ENCODE results near the gene ZMAT3.

DNA sequence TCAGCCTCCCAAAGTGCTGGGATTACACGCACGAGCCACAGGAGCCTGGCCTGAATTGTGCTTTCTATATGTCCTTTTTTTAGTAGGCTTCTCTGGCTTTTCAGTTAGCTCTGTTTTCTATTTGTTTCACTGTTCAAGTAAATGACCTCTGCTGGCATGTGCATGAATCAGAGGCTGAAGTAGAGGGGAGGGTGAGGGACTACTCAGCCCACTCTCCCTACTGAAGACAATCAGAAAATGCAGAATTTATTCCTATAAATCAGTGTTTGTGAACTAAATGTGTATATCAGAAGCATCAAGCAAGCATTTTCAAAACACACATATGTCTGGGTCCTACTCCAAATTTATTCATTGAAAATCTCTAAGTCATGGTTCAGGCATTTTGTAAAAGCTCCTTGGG, 45.0 kb downstream of the ZMAT3 start:
- TF ChIP-seq, protein P1, sequence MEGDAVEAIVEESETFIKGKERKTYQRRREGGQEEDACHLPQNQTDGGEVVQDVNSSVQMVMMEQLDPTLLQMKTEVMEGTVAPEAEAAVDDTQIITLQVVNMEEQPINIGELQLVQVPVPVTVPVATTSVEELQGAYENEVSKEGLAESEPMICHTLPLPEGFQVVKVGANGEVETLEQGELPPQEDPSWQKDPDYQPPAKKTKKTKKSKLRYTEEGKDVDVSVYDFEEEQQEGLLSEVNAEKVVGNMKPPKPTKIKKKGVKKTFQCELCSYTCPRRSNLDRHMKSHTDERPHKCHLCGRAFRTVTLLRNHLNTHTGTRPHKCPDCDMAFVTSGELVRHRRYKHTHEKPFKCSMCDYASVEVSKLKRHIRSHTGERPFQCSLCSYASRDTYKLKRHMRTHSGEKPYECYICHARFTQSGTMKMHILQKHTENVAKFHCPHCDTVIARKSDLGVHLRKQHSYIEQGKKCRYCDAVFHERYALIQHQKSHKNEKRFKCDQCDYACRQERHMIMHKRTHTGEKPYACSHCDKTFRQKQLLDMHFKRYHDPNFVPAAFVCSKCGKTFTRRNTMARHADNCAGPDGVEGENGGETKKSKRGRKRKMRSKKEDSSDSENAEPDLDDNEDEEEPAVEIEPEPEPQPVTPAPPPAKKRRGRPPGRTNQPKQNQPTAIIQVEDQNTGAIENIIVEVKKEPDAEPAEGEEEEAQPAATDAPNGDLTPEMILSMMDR (IDR thresholded peaks at IDR 0.05; ENCODE audit: low read depth, low read length, missing input control): no peak
- TF ChIP-seq, protein P2, sequence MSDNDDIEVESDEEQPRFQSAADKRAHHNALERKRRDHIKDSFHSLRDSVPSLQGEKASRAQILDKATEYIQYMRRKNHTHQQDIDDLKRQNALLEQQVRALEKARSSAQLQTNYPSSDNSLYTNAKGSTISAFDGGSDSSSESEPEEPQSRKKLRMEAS (IDR thresholded peaks at IDR 0.05): no peak
- TF ChIP-seq YY1 (IDR thresholded peaks at IDR 0.05): no peak
- TF ChIP-seq, protein P3, sequence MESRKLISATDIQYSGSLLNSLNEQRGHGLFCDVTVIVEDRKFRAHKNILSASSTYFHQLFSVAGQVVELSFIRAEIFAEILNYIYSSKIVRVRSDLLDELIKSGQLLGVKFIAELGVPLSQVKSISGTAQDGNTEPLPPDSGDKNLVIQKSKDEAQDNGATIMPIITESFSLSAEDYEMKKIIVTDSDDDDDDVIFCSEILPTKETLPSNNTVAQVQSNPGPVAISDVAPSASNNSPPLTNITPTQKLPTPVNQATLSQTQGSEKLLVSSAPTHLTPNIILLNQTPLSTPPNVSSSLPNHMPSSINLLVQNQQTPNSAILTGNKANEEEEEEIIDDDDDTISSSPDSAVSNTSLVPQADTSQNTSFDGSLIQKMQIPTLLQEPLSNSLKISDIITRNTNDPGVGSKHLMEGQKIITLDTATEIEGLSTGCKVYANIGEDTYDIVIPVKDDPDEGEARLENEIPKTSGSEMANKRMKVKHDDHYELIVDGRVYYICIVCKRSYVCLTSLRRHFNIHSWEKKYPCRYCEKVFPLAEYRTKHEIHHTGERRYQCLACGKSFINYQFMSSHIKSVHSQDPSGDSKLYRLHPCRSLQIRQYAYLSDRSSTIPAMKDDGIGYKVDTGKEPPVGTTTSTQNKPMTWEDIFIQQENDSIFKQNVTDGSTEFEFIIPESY (IDR thresholded peaks at IDR 0.05): no peak
- no peak for TF ChIP-seq RAD21 (IDR thresholded peaks at IDR 0.05)
- TF ChIP-seq HNF4G (IDR thresholded peaks at IDR 0.05): no peak
- TF ChIP-seq EGR1 (IDR thresholded peaks at IDR 0.05; ENCODE audit: low read depth in 2 of 2): no peak

Measured in liver (tissue), 3 donors.